ENCODE results near the gene PIP5K1B. TPM values are rescaled to one million over a fixed set of nuclear protein-coding genes. Genes with fewer than 3 reads are reported as not detected.
A peak's percentile ranks its signal among the peaks of the same experiment; 100 is the strongest.

The PIP5K1B gene
- total and polyA plus RNA-seq, 2 of the 13 experiments (the other 11 are each of a cell fraction or from before 2014, with no cell fraction given), result 15.8 to 17.5 TPM

DNA sequence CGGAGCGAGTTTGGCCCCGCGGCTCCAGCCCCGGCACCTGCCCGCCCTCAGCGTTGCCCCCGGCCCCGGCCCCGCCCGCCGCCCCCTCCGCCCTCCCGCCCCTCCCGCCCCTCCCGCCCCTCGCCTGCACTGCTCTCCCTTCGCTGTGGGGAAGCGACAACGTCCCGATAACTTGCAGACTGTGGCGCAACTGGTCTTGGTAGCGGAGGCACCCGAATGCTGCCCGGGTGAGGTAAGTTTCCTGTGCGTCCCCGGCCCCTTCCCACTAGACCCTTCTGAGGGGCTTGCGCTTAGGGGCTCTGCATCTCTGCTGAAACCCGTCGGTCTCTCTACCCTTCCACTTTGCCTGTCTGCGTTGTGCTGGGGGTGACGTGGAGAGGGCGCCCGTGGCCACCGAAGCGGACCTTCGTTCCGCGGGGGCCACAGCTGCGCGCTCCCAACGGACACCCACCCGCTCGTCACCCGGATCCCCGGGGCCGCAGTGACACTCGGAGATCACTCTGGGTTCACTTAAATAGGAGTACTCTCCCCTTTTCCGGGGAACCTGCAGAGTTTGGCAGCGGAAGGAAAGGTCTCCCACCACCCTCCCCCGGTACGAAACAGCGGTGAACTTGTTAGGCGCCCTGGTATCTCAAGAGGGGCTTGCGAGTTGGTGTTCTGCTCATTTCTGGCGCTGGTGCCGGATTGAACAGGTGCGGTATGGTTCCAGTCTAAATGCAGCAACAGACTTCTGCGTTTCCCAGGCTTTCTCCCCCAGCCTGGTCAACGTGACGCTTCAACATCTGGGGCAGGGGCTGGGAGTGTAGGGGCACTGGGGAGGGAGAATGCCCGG lies 707 bp downstream of the PIP5K1B start (continued):
- TF ChIP-seq ZSCAN21 (CRISPR knock-in tag; IDR thresholded peaks at IDR 0.05; ENCODE audit: borderline replicate concordance) (no peak), NFKB2 (CRISPR knock-in tag; IDR thresholded peaks at IDR 0.05; ENCODE audit: borderline replicate concordance) (peak; percentile 52; the same call in 1 of the 2 replicates), KLF9 (CRISPR knock-in tag; IDR thresholded peaks at IDR 0.05; ENCODE audit: low read depth) (no peak), ARNTL (CRISPR knock-in tag; IDR thresholded peaks at IDR 0.05) (no peak), NFIC (IDR thresholded peaks at IDR 0.05; ENCODE audit: low read length) (no peak), ZNF558 (CRISPR knock-in tag; IDR thresholded peaks at IDR 0.05; ENCODE audit: borderline replicate concordance) (0 out of 2 replicates have a peak, but pooled peaks have one; percentile 22), NCOA2 (CRISPR knock-in tag; IDR thresholded peaks at IDR 0.05) (no peak), ELF3 (CRISPR knock-in tag; IDR thresholded peaks at IDR 0.05) (no peak), CBX1 (IDR thresholded peaks at IDR 0.05; ENCODE audit: low read depth) (no peak), CHD2 (IDR thresholded peaks at IDR 0.05; ENCODE audit: low read depth, low read length) (no peak), ZNF773 (CRISPR knock-in tag; IDR thresholded peaks at IDR 0.05; ENCODE audit: borderline replicate concordance) (no peak), ZNF589 (CRISPR knock-in tag; conservative IDR thresholded peaks at IDR 0.05) (no peak)
- TF ChIP-seq, protein P1, sequence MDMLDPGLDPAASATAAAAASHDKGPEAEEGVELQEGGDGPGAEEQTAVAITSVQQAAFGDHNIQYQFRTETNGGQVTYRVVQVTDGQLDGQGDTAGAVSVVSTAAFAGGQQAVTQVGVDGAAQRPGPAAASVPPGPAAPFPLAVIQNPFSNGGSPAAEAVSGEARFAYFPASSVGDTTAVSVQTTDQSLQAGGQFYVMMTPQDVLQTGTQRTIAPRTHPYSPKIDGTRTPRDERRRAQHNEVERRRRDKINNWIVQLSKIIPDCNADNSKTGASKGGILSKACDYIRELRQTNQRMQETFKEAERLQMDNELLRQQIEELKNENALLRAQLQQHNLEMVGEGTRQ (IDR thresholded peaks at IDR 0.05; ENCODE audit: low read depth, low read length), result no peak
- TF ChIP-seq, protein P1 (CRISPR knock-in tag; IDR thresholded peaks at IDR 0.05; ENCODE audit: borderline replicate concordance), result no peak
- TF ChIP-seq, protein P2, sequence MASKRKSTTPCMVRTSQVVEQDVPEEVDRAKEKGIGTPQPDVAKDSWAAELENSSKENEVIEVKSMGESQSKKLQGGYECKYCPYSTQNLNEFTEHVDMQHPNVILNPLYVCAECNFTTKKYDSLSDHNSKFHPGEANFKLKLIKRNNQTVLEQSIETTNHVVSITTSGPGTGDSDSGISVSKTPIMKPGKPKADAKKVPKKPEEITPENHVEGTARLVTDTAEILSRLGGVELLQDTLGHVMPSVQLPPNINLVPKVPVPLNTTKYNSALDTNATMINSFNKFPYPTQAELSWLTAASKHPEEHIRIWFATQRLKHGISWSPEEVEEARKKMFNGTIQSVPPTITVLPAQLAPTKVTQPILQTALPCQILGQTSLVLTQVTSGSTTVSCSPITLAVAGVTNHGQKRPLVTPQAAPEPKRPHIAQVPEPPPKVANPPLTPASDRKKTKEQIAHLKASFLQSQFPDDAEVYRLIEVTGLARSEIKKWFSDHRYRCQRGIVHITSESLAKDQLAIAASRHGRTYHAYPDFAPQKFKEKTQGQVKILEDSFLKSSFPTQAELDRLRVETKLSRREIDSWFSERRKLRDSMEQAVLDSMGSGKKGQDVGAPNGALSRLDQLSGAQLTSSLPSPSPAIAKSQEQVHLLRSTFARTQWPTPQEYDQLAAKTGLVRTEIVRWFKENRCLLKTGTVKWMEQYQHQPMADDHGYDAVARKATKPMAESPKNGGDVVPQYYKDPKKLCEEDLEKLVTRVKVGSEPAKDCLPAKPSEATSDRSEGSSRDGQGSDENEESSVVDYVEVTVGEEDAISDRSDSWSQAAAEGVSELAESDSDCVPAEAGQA (IDR thresholded peaks at IDR 0.05; ENCODE audit: low read depth), result no peak
- TF ChIP-seq, protein P2 (CRISPR knock-in tag; IDR thresholded peaks at IDR 0.05; ENCODE audit: borderline replicate concordance), result no peak
- TF ChIP-seq, protein P3, sequence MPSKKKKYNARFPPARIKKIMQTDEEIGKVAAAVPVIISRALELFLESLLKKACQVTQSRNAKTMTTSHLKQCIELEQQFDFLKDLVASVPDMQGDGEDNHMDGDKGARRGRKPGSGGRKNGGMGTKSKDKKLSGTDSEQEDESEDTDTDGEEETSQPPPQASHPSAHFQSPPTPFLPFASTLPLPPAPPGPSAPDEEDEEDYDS (CRISPR knock-in tag; IDR thresholded peaks at IDR 0.05), result no peak
- TF ChIP-seq, protein P4, sequence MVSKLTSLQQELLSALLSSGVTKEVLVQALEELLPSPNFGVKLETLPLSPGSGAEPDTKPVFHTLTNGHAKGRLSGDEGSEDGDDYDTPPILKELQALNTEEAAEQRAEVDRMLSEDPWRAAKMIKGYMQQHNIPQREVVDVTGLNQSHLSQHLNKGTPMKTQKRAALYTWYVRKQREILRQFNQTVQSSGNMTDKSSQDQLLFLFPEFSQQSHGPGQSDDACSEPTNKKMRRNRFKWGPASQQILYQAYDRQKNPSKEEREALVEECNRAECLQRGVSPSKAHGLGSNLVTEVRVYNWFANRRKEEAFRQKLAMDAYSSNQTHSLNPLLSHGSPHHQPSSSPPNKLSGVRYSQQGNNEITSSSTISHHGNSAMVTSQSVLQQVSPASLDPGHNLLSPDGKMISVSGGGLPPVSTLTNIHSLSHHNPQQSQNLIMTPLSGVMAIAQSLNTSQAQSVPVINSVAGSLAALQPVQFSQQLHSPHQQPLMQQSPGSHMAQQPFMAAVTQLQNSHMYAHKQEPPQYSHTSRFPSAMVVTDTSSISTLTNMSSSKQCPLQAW (CRISPR knock-in tag; IDR thresholded peaks at IDR 0.05), result peak; percentile 49; the same call in 1 of the 2 replicates
- TF ChIP-seq, protein P5, sequence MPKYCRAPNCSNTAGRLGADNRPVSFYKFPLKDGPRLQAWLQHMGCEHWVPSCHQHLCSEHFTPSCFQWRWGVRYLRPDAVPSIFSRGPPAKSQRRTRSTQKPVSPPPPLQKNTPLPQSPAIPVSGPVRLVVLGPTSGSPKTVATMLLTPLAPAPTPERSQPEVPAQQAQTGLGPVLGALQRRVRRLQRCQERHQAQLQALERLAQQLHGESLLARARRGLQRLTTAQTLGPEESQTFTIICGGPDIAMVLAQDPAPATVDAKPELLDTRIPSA (CRISPR knock-in tag; IDR thresholded peaks at IDR 0.05; ENCODE audit: borderline replicate concordance), result no peak
